Transverse colon (tissue), 4 donors: Measurements from ENCODE around the gene CDKAL1. TPM values are rescaled to one million over a fixed set of nuclear protein-coding genes. Genes with fewer than 3 reads are reported as not detected.

Experiments used
- DNase-seq: peaks from one replicate; pipeline ENCODE4 v3.0.0-alpha.2; 2019
- H3K27ac ChIP-seq, 4 donors: fragments of 200-600 bp; sonication (generic); 2 replicates each; pipeline ENCODE4 v1.5.1; 2016 to 2018; ENCODE audit warnings: inconsistent platforms in 4 of 4
- H3K27me3 ChIP-seq: fragments of 200-600 bp; sonication (generic); 2 replicates; pipeline ENCODE4 v1.5.1; 2017; ENCODE audit warnings: inconsistent platforms
- H3K36me3 ChIP-seq, 4 donors: fragments of 200-600 bp; sonication (generic); 2 replicates each; pipeline ENCODE4 v1.5.1; 2017 to 2019; ENCODE audit warnings: inconsistent platforms in 4 of 4
- H3K4me1 ChIP-seq, 4 donors: fragments of 200-600 bp; sonication (generic); 2 replicates each; pipeline ENCODE4 v1.5.1; 2017 to 2020; ENCODE audit warnings: inconsistent platforms in 4 of 4
- H3K4me3 ChIP-seq, 4 donors: fragments of 200-600 bp; sonication (generic); 1 replicate in 1 of 4; 2 replicates in 3 of 4; pipeline versions ENCODE4 v1.5.1 to v1.6.1; 2017 to 2019; ENCODE audit warnings: inconsistent platforms in 4 of 4
- H3K9me3 ChIP-seq, 2 donors: fragments of 200-600 bp; sonication (generic); 2 replicates each; pipeline ENCODE4 v1.5.1; 2017 to 2019; ENCODE audit warnings: inconsistent platforms in 2 of 2
- CTCF ChIP-seq, 5 experiments: fragments of 200-600 bp in 3 of 5; fragments of 450-650 bp in 2 of 5; sonication (generic) in 3 of 5; IDR thresholded peaks; 1 replicate in 2 of 5; 2 replicates in 3 of 5; pipeline ENCODE4 v1.5.1; 2016 to 2017; ENCODE audit warnings: antibody characterized with exemption in 5 of 5, inconsistent platforms in 3 of 5, mild to moderate bottlenecking in 2 of 5, moderate library complexity in 1 of 5
- EP300 ChIP-seq: sonication (generic); formaldehyde crosslinking; IDR thresholded peaks from one replicate; pipeline ENCODE4 v1.6.1; 2017; ENCODE audit warnings: antibody characterized with exemption, low read depth
- POLR2A ChIP-seq: fragments of 450-650 bp; IDR thresholded peaks from one replicate; pipeline ENCODE4 v1.6.1; 2016; ENCODE audit warnings: antibody characterized with exemption, mild to moderate bottlenecking, moderate library complexity
- POLR2AphosphoS5 ChIP-seq, 3 donors: sonication (generic); formaldehyde crosslinking; IDR thresholded peaks; one replicate each; pipeline ENCODE4 v1.6.1; 2016; ENCODE audit warnings: antibody characterized with exemption in 3 of 3
- WGBS, 2 donors: methylation state at CpG; one replicate each; pipeline ENCODE4 v1.1.5; 2018; ENCODE audit warnings: low coverage in 1 of 2; 5-methylcytosine and 5-hydroxymethylcytosine counted together
- in situ Hi-C, 4 donors: fragments of 200-750 bp; cut with MboI; loops; one replicate each; pipeline versions ENCODE4 v1.15.0 to v1.15.1; 2017; ENCODE audit warnings: low sequenced_read_pairs in 3 of 4, low pct_ligation_motif_present in 1 of 4, low pct_unique_long_range_greater_than_20kb in 1 of 4
- intact Hi-C: fragments of 100-400 bp; cut with DNase I; formaldehyde crosslinking; loops from one replicate; pipeline ENCODE4 v1.15.1; 2023; ENCODE audit warnings: low total_unique reads
- total RNA-seq, 4 donors: library from RNA; depleted of rRNA; stranded (reverse); fragments of >200 nt; gene quantifications; one replicate each; pipeline ENCODE4 v1.1.0, GENCODE V29; 2016

The CDKAL1 gene
- total RNA-seq, 4 donors from 2014 or later: 4.8 to 21.7 (median 12.5) TPM

- no peaks in the 10 kb centered on the region for H3K36me3 ChIP-seq
- peaks cover 0 to 27% (median 7%) of the 10 kb centered on the region in 4 donors for H3K4me1 ChIP-seq
- H3K27ac ChIP-seq: no peak overlapping the region
- no peaks in the 10 kb centered on the region for H3K9me3 ChIP-seq
- intact Hi-C loops: no loop called here
- DNase-seq: no peak
- H3K27me3 ChIP-seq: no peaks in the 10 kb centered on the region
- H3K4me3 ChIP-seq: no peak overlapping the region
- TF ChIP-seq POLR2A (no peak), EP300 (no peak), CTCF (IDR thresholded peaks at IDR 0.05) (no peak), POLR2AphosphoS5 (IDR thresholded peaks at IDR 0.05) (no peak)
- in situ Hi-C loops: loop anchor here in 1 of 4 donors (25.0 kb wide), 1 partner anchor 1013 kb away; the partner anchor contains the start of gene SOX4
These were observed 40.1 kb downstream of the CDKAL1 start for GRCh38 chr6:20574355-20574754.

DNA sequence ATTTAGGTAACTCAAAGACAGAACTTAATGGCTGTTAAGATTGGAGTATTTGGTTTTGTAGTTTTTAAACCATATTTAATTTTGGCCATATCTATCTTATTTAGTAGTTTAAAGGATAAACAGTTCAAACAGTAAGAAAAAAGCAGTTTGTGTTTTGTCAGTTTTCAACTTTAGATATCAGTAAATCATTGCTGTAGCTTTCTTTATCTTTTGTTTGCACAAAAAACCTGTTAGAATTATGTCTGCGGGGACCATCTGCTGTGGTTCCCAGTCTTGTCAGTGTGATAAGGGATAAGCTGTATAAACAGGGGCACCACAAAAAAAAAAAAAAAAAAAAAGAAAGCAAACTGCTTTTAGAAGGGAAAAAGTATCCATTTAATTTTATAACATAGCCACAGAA lies 40.9 kb downstream of the CDKAL1 start:
- no peak overlapping the region for H3K27ac ChIP-seq
- TF ChIP-seq POLR2AphosphoS5 (IDR thresholded peaks at IDR 0.05): no peak
- no peak for TF ChIP-seq CTCF (IDR thresholded peaks at IDR 0.05)
- TF ChIP-seq EP300: no peak
- TF ChIP-seq POLR2A: no peak
- intact Hi-C loops: no loop called here
- no peaks in the 10 kb centered on the region for H3K27me3 ChIP-seq
- DNase-seq: no peak
- no peak overlapping the region for H3K4me3 ChIP-seq
- H3K4me1 ChIP-seq: peaks cover 0 to 27% (median 7%) of the 10 kb centered on the region in 4 donors
- in situ Hi-C loops: no loop called here
- H3K36me3 ChIP-seq: no peaks in the 10 kb centered on the region
- 45 to 50% methylated on average over 1 of the region's 1 CpG for WGBS, 2 donors
- H3K9me3 ChIP-seq: no peaks in the 10 kb centered on the region

- in situ Hi-C loops (no loop called here), intact Hi-C loops (no loop called here)
- Histone ChIP-seq H3K9me3 (no peaks in the 10 kb centered on the region), H3K27ac (no peak overlapping the region), H3K4me1 (peaks cover 0 to 27% (median 7%) of the 10 kb centered on the region in 4 donors), H3K36me3 (no peaks in the 10 kb centered on the region), H3K4me3 (no peak overlapping the region), H3K27me3 (no peaks in the 10 kb centered on the region)
- DNase-seq: no peak
- TF ChIP-seq POLR2A (no peak), EP300 (no peak), CTCF (IDR thresholded peaks at IDR 0.05) (no peak), POLR2AphosphoS5 (IDR thresholded peaks at IDR 0.05) (no peak)
- 68% methylated on average over 4 of the region's 4 CpGs for WGBS, 2 donors
These were observed 41.6 kb downstream of the CDKAL1 start for GRCh38 chr6:20575704-20576451.

DNA sequence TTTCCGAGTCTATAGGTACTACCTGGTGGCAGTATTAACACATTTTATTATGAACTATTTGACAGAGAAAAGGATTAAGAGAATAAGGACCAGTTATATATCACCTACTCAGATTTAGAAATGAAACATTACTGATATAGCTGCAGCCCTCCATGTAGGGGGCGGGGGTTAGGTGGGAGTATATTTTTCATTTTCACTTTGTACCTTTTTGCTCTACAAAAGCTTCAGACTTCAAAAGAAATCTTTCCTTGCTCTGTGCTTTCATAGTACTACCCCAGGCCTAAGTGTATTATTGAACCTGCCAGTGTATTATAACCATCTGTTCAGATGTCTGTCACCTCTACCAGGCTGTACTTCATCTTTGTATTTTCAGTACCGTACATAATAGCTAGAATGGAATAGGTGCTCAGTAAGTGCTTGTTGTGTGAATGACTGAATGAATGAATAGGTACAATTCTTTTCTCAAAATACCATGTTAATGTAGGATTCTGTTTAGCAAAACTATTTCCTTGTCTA lies 43.0 kb downstream of the CDKAL1 start:
- intact Hi-C loops: no loop called here
- 94 to 97% methylated on average over 2 to 3 of the region's 3 CpGs for WGBS, 2 donors
- TF ChIP-seq EP300: no peak
- TF ChIP-seq CTCF (IDR thresholded peaks at IDR 0.05): no peak
- no peak for TF ChIP-seq POLR2AphosphoS5 (IDR thresholded peaks at IDR 0.05)
- TF ChIP-seq POLR2A: no peak
- H3K36me3 ChIP-seq: no peaks in the 10 kb centered on the region
- in situ Hi-C loops: no loop called here
- H3K4me1 ChIP-seq: peaks cover 0 to 27% (median 7%) of the 10 kb centered on the region in 4 donors
- DNase-seq: no peak
- no peaks in the 10 kb centered on the region for H3K27me3 ChIP-seq
- H3K9me3 ChIP-seq: no peaks in the 10 kb centered on the region
- no peak overlapping the region for H3K27ac ChIP-seq
- no peak overlapping the region for H3K4me3 ChIP-seq
